Naive thymus-derived CD8-positive, alpha-beta T cell (primary cell): ENCODE data around the gene C2CD3. TPM values are rescaled to one million over a fixed set of nuclear protein-coding genes. Genes with fewer than 3 reads are reported as not detected.

Source experiments
- ATAC-seq, 2 donors: fragments of 150-1000 bp; cut with Tn5 transposase in 1 of 2; sonication (Bioruptor Pico), chemical (Tn5 transposase) in 1 of 2; 1 replicate in 1 of 2; 2 replicates in 1 of 2; pipeline ENCODE4 v1.10.0; 2021; ENCODE audit warnings: mild to moderate bottlenecking in 2 of 2, moderate library complexity in 2 of 2
- POLR2A ChIA-PET: fragments of 350-600 bp; sonication (Branson Sonifier 250); formaldehyde crosslinking; loops from one replicate; lab custom pipeline; 2021; ENCODE audit warnings: antibody characterized with exemption; lab: Charles Lee
- DNase-seq, 10 donors: peaks; one replicate each; pipeline versions ENCODE4 v3.0.0 to v3.0.0-alpha.2; 2020 to 2022
- H3K27ac Mint-ChIP-seq, 10 donors: one replicate each; pipeline ENCODE4 v1.8.0; 2020 to 2022; ENCODE audit warnings: mild to moderate bottlenecking in 10 of 10, mixed read lengths in 10 of 10, moderate library complexity in 4 of 10, inconsistent platforms in 1 of 10
- H3K27me3 Mint-ChIP-seq, 5 donors: one replicate each; pipeline ENCODE4 v1.8.0; 2021 to 2022; ENCODE audit warnings: mixed read lengths in 5 of 5
- H3K36me3 Mint-ChIP-seq, 3 donors: one replicate each; pipeline ENCODE4 v1.8.0; 2020 to 2022; ENCODE audit warnings: mixed read lengths in 3 of 3, mild to moderate bottlenecking in 2 of 3, inconsistent platforms in 1 of 3
- H3K4me1 Mint-ChIP-seq, 4 donors: one replicate each; pipeline ENCODE4 v1.8.0; 2021 to 2022; ENCODE audit warnings: mixed read lengths in 4 of 4
- H3K4me3 Mint-ChIP-seq, 10 donors: one replicate each; pipeline ENCODE4 v1.8.0; 2020 to 2022; ENCODE audit warnings: mild to moderate bottlenecking in 10 of 10, mixed read lengths in 10 of 10, moderate library complexity in 6 of 10, inconsistent platforms in 1 of 10
- H3K9me3 Mint-ChIP-seq, 9 donors: one replicate each; pipeline ENCODE4 v1.8.0; 2020 to 2022; ENCODE audit warnings: mixed read lengths in 9 of 9, mild to moderate bottlenecking in 3 of 9, inconsistent platforms in 1 of 9, moderate library complexity in 1 of 9
- polyA plus RNA-seq, 3 donors: library from polyadenylated mRNA; unstranded; fragments of 300-500 nt; fragmentation: Illumina TruSeq; gene quantifications; one replicate each; pipeline ENCODE4 v1.2.3, GENCODE V29; 2021
- total RNA-seq, 8 experiments: library from RNA in 2 of 8; stranded (reverse) in 2 of 8; gene quantifications; one replicate each; pipeline ENCODE4 v1.2.3 and lab custom pipeline; 2021 to 2026

C2CD3 gene
- total RNA-seq (10 to 100 TPM; 31.1 to 42.5 TPM), polyA plus RNA-seq (10 to 100 TPM in 1 of 3 donors, 1 to 10 TPM in 2; 4.1 to 12.1 (median 6.2) TPM), total RNA-seq (lab: John Stamatoyannopoulos, UW) (41.3 to 83.2 (median 56.2) reads per million in 6 experiments)

GRCh38 chr11:74170694-74171629 is at the start of gene C2CD3, which contains the start of gene PPME1:
Gene C2CD3 (minus strand): TSS chr11:74171002. CDS start chr11:74170792, 210 bp downstream.
Gene PPME1 (plus strand): TSS chr11:74171289. CDS start chr11:74171422, 133 bp downstream.
- Mint-ChIP-seq H3K4me3 (no peak within 1 kb of the TSS), H3K4me1 (peaks cover 5 to 29% (median 14%) of the 10 kb centered on the region in 4 donors), H3K27ac (no peak within 1 kb of the TSS), H3K36me3 (peaks cover 6 to 25% (median 20%) of the 10 kb centered on the region in 3 donors), H3K9me3 (no peaks in the 10 kb centered on the region), H3K27me3 (no peaks in the 10 kb centered on the region)
- POLR2A ChIA-PET, result interaction anchor here (1.0 to 2.6 kb wide), 13 partner anchors 12 to 391 kb away, joined by 3 to 16 read pairs (median 4); partner anchors contain the start of genes LIPT2 and PGM2L1
- DNase-seq, result peak; percentile 93 to 99 (median 98)
- peak; percentile 94 to 96 for ATAC-seq

DNA sequence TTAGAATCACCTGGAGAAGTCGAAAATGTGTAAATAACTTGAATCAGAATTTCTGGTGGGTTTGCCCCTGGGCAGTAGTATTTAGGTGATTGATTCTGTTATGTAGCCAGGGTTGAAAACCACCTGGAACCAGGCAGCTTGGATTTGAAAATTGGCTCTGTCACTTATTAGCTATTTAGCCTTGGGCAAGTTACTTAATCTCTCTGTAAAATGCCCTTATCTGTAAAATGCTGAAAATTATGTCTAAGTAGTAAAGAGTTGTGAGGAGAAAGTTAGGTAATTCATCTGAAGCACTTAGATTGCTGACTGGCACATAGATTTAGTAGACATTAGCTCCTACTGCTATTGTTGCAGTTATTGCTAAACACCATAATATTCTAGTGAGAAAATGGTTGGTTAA is 49.6 kb upstream of the C2CD3 start:
- DNase-seq, result no peak
- peaks cover 0 to 1% (median 0%) of the 10 kb centered on the region in 4 donors for H3K4me1 Mint-ChIP-seq
- ATAC-seq, result no peak
- H3K36me3 Mint-ChIP-seq, result peaks cover 2 to 22% (median 11%) of the 10 kb centered on the region in 3 donors
- peak overlapping the region in 2 of 10 donors; percentile 42 to 53 for H3K27ac Mint-ChIP-seq
- H3K27me3 Mint-ChIP-seq, result no peaks in the 10 kb centered on the region
- H3K4me3 Mint-ChIP-seq, result no peak overlapping the region
- H3K9me3 Mint-ChIP-seq, result peaks cover 0 to 4% (median 0%) of the 10 kb centered on the region in 9 donors
- POLR2A ChIA-PET, result no interaction called here

- ATAC-seq (no peak), DNase-seq (no peak)
- H3K9me3 Mint-ChIP-seq, result peaks cover 0 to 10% (median 5%) of the 10 kb centered on the region in 9 donors
- H3K4me1 Mint-ChIP-seq, result peaks cover 0 to 3% (median 0%) of the 10 kb centered on the region in 4 donors
- H3K27ac Mint-ChIP-seq, result no peak overlapping the region
- POLR2A ChIA-PET, result no interaction called here
- no peak overlapping the region for H3K4me3 Mint-ChIP-seq
- H3K36me3 Mint-ChIP-seq, result peaks cover 24 to 52% (median 50%) of the 10 kb centered on the region in 3 donors
- H3K27me3 Mint-ChIP-seq, result no peaks in the 10 kb centered on the region
These were observed 41.7 kb upstream of the C2CD3 start for GRCh38 chr11:74212533-74212932.

DNA sequence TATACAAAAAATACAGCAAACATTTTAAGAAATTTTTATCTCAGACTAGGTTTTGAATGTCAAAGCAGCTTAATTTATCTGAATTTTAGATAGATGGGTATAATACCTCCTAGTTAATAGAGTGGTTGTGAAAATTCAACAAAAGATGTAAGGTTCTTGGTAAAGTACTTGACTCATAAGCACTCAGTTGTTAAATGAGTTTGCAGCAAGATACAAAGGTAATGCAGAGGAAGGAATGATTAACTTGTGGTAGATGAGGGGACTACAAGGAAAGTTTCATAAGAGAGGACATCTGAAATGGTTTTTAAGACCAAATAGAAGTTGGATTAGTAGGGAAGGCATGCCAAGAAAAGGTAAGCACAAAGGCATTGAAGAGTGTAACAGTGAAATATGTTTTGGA is 37.7 kb upstream of the C2CD3 start:
- Mint-ChIP-seq H3K36me3 (peaks cover 20 to 64% (median 54%) of the 10 kb centered on the region in 3 donors), H3K9me3 (peaks cover 0 to 2% (median 0%) of the 10 kb centered on the region in 9 donors), H3K27ac (no peak overlapping the region), H3K4me3 (no peak overlapping the region), H3K27me3 (no peaks in the 10 kb centered on the region), H3K4me1 (peaks cover 0 to 3% (median 0%) of the 10 kb centered on the region in 4 donors)
- POLR2A ChIA-PET, result interaction anchor here (0.6 kb wide), 1 partner anchor 89 kb away, joined by 5 read pairs; no protein-coding TSS in a partner anchor
- ATAC-seq, result no peak
- no peak for DNase-seq

GRCh38 chr11:74206746-74207145 is 35.9 kb upstream of the C2CD3 start:
- Mint-ChIP-seq H3K4me1 (peaks cover 0 to 3% (median 0%) of the 10 kb centered on the region in 4 donors), H3K27me3 (no peaks in the 10 kb centered on the region), H3K9me3 (no peaks in the 10 kb centered on the region), H3K36me3 (peaks cover 15 to 63% (median 48%) of the 10 kb centered on the region in 3 donors), H3K27ac (no peak overlapping the region), H3K4me3 (no peak overlapping the region)
- POLR2A ChIA-PET, result no interaction called here
- ATAC-seq, result no peak
- no peak for DNase-seq

DNA sequence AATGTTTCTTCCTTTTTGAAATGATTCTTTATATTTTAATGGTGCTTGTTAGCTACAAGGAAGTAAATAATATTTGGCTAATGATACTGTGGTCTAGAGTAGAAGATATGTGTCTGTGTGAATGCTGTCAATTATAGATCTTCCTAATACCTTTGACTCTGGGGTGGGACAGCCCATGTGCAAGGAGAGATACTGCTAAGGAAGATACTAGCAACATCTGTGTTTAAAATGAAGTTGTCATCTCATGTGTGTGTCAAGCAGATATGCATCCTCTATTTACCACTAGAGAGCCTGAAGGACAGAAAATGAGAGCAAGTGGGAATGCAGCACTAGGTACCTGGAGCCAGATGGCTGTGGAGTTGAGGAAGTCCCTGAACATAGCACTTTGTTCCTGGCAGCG is 34.4 kb upstream of the C2CD3 start:
- peaks cover 15 to 52% (median 48%) of the 10 kb centered on the region in 3 donors for H3K36me3 Mint-ChIP-seq
- POLR2A ChIA-PET, result no interaction called here
- peak overlapping the region in 1 of 10 donors; percentile 29 for H3K27ac Mint-ChIP-seq
- H3K4me1 Mint-ChIP-seq, result peaks cover 0 to 3% (median 0%) of the 10 kb centered on the region in 4 donors
- DNase-seq (no peak), ATAC-seq (no peak)
- no peaks in the 10 kb centered on the region for H3K9me3 Mint-ChIP-seq
- H3K27me3 Mint-ChIP-seq, result no peaks in the 10 kb centered on the region
- no peak overlapping the region for H3K4me3 Mint-ChIP-seq

- POLR2A ChIA-PET, result no interaction called here
- DNase-seq, result no peak
- H3K27ac Mint-ChIP-seq, result no peak overlapping the region
These were observed 33.9 kb upstream of the C2CD3 start for GRCh38 chr11:74204701-74205100.

GRCh38 chr11:74203966-74204365 is 33.2 kb upstream of the C2CD3 start:
- H3K4me1 Mint-ChIP-seq, result peaks cover 0 to 3% (median 0%) of the 10 kb centered on the region in 4 donors
- no peak overlapping the region for H3K27ac Mint-ChIP-seq
- POLR2A ChIA-PET, result no interaction called here
- DNase-seq (no peak), ATAC-seq (no peak)
- H3K9me3 Mint-ChIP-seq, result peaks cover 0 to 5% (median 0%) of the 10 kb centered on the region in 9 donors
- peaks cover 14 to 43% (median 42%) of the 10 kb centered on the region in 3 donors for H3K36me3 Mint-ChIP-seq
- no peak overlapping the region for H3K4me3 Mint-ChIP-seq
- H3K27me3 Mint-ChIP-seq, result no peaks in the 10 kb centered on the region

More at GRCh38 chr11:74204701-74205100, 33.9 kb upstream of the C2CD3 start:
- no peak for ATAC-seq
- H3K27me3 Mint-ChIP-seq, result no peaks in the 10 kb centered on the region
- no peaks in the 10 kb centered on the region for H3K9me3 Mint-ChIP-seq
- H3K36me3 Mint-ChIP-seq, result peaks cover 15 to 49% (median 43%) of the 10 kb centered on the region in 3 donors
- no peak overlapping the region for H3K4me3 Mint-ChIP-seq
- peaks cover 0 to 3% (median 0%) of the 10 kb centered on the region in 4 donors for H3K4me1 Mint-ChIP-seq

DNA sequence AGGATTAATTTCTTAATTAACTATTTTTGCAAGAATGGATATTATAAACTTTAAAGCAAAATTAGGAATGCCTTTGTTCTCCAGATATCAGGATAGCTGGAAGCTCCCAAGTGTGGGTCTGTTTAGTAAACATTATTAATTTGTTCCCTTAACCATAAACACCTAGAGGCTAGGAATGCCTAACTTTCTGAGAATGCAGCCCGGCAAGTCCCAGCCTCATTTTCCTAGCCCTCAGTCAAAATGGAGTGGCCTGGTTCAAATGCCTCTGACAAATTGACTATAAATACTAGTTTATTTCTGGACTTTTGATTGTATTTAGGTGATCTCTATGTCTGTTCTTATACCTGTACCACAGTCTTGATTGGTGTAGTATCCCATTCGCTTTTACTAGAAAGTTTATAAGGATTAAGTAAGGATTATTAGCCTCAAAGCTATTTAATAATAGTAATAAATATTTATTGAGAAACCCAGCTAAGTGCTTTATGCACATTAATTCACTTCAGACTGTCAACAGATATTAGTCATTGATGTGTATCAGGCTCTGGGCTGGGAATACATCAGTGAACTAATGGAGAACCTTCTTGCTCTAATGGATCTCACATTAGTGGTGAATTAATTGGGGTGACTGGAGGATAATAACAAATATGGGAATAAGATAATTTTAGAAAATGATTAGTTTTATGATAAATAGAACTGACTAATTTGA is 26.1 kb upstream of the C2CD3 start:
- Mint-ChIP-seq H3K9me3 (peaks cover 0 to 13% (median 5%) of the 10 kb centered on the region in 9 donors), H3K4me1 (peaks cover 0 to 9% (median 4%) of the 10 kb centered on the region in 4 donors), H3K4me3 (no peak overlapping the region), H3K27ac (no peak overlapping the region), H3K27me3 (no peaks in the 10 kb centered on the region), H3K36me3 (peaks cover 26 to 39% (median 26%) of the 10 kb centered on the region in 3 donors)
- no peak for ATAC-seq
- DNase-seq, result no peak
- POLR2A ChIA-PET, result no interaction called here

DNA sequence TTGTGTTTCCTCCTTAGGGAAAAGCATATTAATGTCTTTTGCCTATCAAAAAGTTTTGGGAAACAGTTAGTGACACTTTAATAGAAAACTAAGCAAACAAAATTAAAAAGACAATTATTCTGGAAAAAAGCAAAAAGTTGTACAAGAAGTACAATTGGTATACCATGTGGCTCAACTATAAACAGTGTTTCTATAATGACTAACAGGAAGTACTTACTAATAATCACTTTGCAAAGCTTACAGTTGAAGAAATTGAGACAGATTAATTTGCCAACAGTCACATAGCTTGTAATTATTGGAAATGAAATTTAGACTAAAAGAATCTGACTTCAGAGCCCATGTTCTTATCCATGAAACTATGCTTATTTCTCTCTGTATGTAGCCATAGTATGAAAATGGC is 25.0 kb upstream of the C2CD3 start:
- peaks cover 0 to 10% (median 4%) of the 10 kb centered on the region in 4 donors for H3K4me1 Mint-ChIP-seq
- ATAC-seq, result no peak
- H3K4me3 Mint-ChIP-seq, result no peak overlapping the region
- no peak for DNase-seq
- POLR2A ChIA-PET, result no interaction called here
- H3K36me3 Mint-ChIP-seq, result peaks cover 30 to 44% (median 30%) of the 10 kb centered on the region in 3 donors
- peaks cover 0 to 16% (median 7%) of the 10 kb centered on the region in 9 donors for H3K9me3 Mint-ChIP-seq
- no peaks in the 10 kb centered on the region for H3K27me3 Mint-ChIP-seq
- H3K27ac Mint-ChIP-seq, result no peak overlapping the region

DNA sequence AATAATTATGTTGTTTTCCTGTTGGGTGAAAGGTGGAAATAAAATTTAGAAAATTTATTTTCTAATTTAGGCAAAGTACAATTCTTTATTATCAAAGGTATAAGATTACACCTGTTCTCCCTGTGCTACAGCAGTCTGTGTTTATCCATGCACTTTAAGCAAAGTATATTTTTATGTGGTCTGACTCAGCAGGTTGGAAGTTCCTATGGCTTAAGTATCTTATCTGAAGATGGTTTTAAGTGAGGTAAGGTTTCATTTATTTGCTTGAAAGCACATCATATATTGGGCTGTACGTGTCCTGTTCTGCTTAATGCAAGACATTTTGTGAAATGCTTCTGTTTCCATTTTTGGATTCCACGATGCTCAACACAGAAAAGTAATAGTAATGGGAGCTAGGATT is 14.9 kb upstream of the C2CD3 start:
- Mint-ChIP-seq H3K4me3 (no peak overlapping the region), H3K4me1 (peaks cover 8 to 13% (median 10%) of the 10 kb centered on the region in 4 donors), H3K27me3 (no peaks in the 10 kb centered on the region), H3K36me3 (peaks cover 6 to 33% (median 24%) of the 10 kb centered on the region in 3 donors), H3K27ac (no peak overlapping the region), H3K9me3 (peaks cover 0 to 8% (median 5%) of the 10 kb centered on the region in 9 donors)
- DNase-seq, result no peak
- no peak for ATAC-seq
- POLR2A ChIA-PET, result no interaction called here

DNA sequence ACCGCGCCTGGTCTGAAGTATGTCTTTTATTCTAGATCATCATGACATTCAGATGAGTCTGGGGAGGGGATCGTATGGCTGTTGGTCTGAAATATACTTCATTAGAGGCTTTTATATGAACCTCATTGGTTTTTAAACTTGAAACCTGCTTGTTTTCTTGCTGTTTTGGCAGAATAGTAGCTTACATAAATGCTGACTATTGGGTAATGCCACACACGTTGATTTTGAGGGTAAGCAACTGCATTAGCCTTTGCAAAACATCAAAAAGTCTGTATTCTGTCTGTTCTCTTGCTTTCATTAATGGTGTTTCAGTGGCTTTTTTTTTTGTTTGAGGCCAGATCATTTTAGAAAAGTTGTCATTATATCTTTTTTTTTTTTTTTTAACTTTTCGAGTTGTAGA is 14.5 kb upstream of the C2CD3 start:
- peaks cover 8 to 13% (median 10%) of the 10 kb centered on the region in 4 donors for H3K4me1 Mint-ChIP-seq
- DNase-seq, result no peak
- H3K27ac Mint-ChIP-seq, result no peak overlapping the region
- H3K9me3 Mint-ChIP-seq, result peaks cover 0 to 4% (median 2%) of the 10 kb centered on the region in 9 donors
- H3K27me3 Mint-ChIP-seq, result no peaks in the 10 kb centered on the region
- H3K36me3 Mint-ChIP-seq, result peaks cover 2 to 29% (median 20%) of the 10 kb centered on the region in 3 donors
- no peak overlapping the region for H3K4me3 Mint-ChIP-seq
- POLR2A ChIA-PET, result no interaction called here
- ATAC-seq, result no peak
